K562 (cell line): ENCODE results near the gene HDAC10. TPM values are rescaled to one million over a fixed set of nuclear protein-coding genes. Genes with fewer than 3 reads are reported as not detected.

ENCODE experiments used
- GATAD2B ChIP-seq: fragments of 450-650 bp; IDR thresholded peaks from 2 replicates; pipeline ENCODE4 v1.6.1; 2017; ENCODE audit warnings: mild to moderate bottlenecking, borderline replicate concordance
- HDAC3 ChIP-seq: fragments of 450-650 bp; IDR thresholded peaks from 2 replicates; pipeline ENCODE4 v1.6.1; 2018; ENCODE audit warnings: borderline replicate concordance, mild to moderate bottlenecking, moderate library complexity; ENCODE audit not compliant: partially characterized antibody
- MAFG ChIP-seq: fragments of 450-650 bp; conservative IDR thresholded peaks from 2 replicates; pipeline ENCODE4 v1.6.1; 2016; ENCODE audit warnings: missing genetic modification characterization, missing compliant biosample characterization
- PRPF4 ChIP-seq: fragments of 200-400 bp; formaldehyde crosslinking; IDR thresholded peaks from one replicate; pipeline ENCODE4 v1.6.1; 2017; ENCODE audit warnings: low read length, low read depth, mild to moderate bottlenecking; ENCODE audit not compliant: insufficient read depth, poor library complexity, severe bottlenecking
- RAD51 ChIP-seq: fragments of 450-650 bp; IDR thresholded peaks from 2 replicates; pipeline ENCODE4 v1.7.1; 2016; ENCODE audit warnings: low read depth, mild to moderate bottlenecking, borderline replicate concordance
- RBM14 ChIP-seq: fragments of 200-400 bp; formaldehyde crosslinking; IDR thresholded peaks from 2 replicates; pipeline ENCODE4 v1.6.1; 2018; ENCODE audit warnings: low read depth, mild to moderate bottlenecking, low read length, moderate library complexity, borderline replicate concordance; ENCODE audit not compliant: insufficient read depth
- SMAD1 ChIP-seq: fragments of 150-350 bp; IDR thresholded peaks from 2 replicates; pipeline ENCODE4 v1.6.1; 2014; ENCODE audit warnings: low read length, low read depth; ENCODE audit not compliant: partially characterized antibody
- TEAD4 ChIP-seq, 2 experiments: sonication (generic) in 1 of 2; formaldehyde crosslinking in 1 of 2; IDR thresholded peaks; 2 replicates each; pipeline versions ENCODE4 v1.6.1 to v1.8.0; 2012 to 2022; ENCODE audit warnings: borderline replicate concordance in 1 of 2, inconsistent platforms in 1 of 2, low read length in 1 of 2, mild to moderate bottlenecking in 1 of 2, missing genetic modification reagents in 1 of 2
- THRA ChIP-seq: fragments of 450-650 bp; IDR thresholded peaks from 2 replicates; pipeline ENCODE4 v1.6.1; 2017; ENCODE audit warnings: mild to moderate bottlenecking, moderate library complexity
- USF1 ChIP-seq: sonication (generic); formaldehyde crosslinking; IDR thresholded peaks from 2 replicates; pipeline ENCODE4 v1.9.0; 2022; ENCODE audit warnings: mild to moderate bottlenecking, missing genetic modification reagents
- ZBTB12 ChIP-seq: fragments of 250-450 bp; sonication (Bioruptor Pico); IDR thresholded peaks from 2 replicates; pipeline ENCODE4 v1.4.0; 2020
- ZNF12 ChIP-seq: sonication (generic); formaldehyde crosslinking; IDR thresholded peaks from 2 replicates; pipeline ENCODE4 v1.4.0; 2020; ENCODE audit warnings: mild to moderate bottlenecking, missing genetic modification reagents
- ZNF140 ChIP-seq: fragments of 250-450 bp; sonication (Bioruptor Pico); IDR thresholded peaks from 2 replicates; pipeline ENCODE4 v1.8.0; 2021; ENCODE audit warnings: moderate library complexity, mild to moderate bottlenecking, inconsistent platforms
- ZNF785 ChIP-seq: fragments of 250-450 bp; sonication (Bioruptor Pico); IDR thresholded peaks from 2 replicates; pipeline ENCODE4 v1.4.0; 2020; ENCODE audit warnings: mild to moderate bottlenecking
- polyA plus RNA-seq, 8 experiments: library from polyadenylated mRNA; depleted of rRNA in 4 of 8; stranded (reverse) in 5 of 8; unstranded in 3 of 8; fragments of >200 nt; fragmentation: Nextera tagmentation in 2 of 8; fragmentation: Illumina TruSeq in 1 of 8; extraction: Ambion mirVana in 2 of 8; extraction: Trizol in 1 of 8; gene quantifications; 2 replicates each; pipeline versions ENCODE4 v1.2.1 to v1.2.3, GENCODE V29; 2011 to 2014; ENCODE audit warnings: inconsistent platforms in 1 of 8, missing spikeins in 1 of 8
- total RNA-seq, 7 experiments: library from RNA; depleted of rRNA in 6 of 7; stranded (reverse); fragments of >200 nt in 6 of 7; fragmentation: Illumina TruSeq in 2 of 7; extraction: Trizol in 2 of 7; gene quantifications; 2 replicates each; pipeline versions ENCODE4 v1.2.1 to v1.2.3, GENCODE V29; 2011 to 2021; ENCODE audit warnings: low replicate concordance in 1 of 7

The HDAC10 gene
- total and polyA plus RNA-seq, 9 of the 15 experiments (the other 6 are each of a cell fraction or from before 2014, with no cell fraction given): 0.10 to 44.2 (median 6.5) TPM

- TF ChIP-seq PRPF4 (no peak), ZNF140 (CRISPR knock-in tag) (no peak), ZNF785 (CRISPR knock-in tag) (no peak), ZBTB12 (no peak), HDAC3 (no peak), RAD51 (no peak), THRA (no peak), GATAD2B (no peak), SMAD1 (no peak), ZNF12 (CRISPR knock-in tag) (no peak), TEAD4 (IDR thresholded peaks at IDR 0.05; ENCODE audit: low read length) (no peak), TEAD4 (CRISPR knock-in tag; IDR thresholded peaks at IDR 0.05; ENCODE audit: borderline replicate concordance) (no peak), RBM14 (no peak), MAFG (tag) (peak; percentile 34; the same call in 1 of the 2 replicates), USF1 (CRISPR knock-in tag) (no peak)
- TF ChIP-seq, all 486 proteins: peak for 4
These were observed 46.5 kb downstream of the HDAC10 start (continued) for GRCh38 chr22:50204571-50204970.
